HepG2 (cell line): ENCODE measurements around the gene ARHGAP4. TPM values are rescaled to one million over a fixed set of nuclear protein-coding genes. Genes with fewer than 3 reads are reported as not detected.

Source experiments
- ADNP ChIP-seq: sonication (generic); formaldehyde crosslinking; IDR thresholded peaks from 2 replicates; pipeline ENCODE4 v1.4.0; 2020; ENCODE audit warnings: missing genetic modification reagents
- AKAP8 ChIP-seq: sonication (generic); formaldehyde crosslinking; IDR thresholded peaks from 2 replicates; pipeline ENCODE4 v1.5.1; 2020; ENCODE audit warnings: mild to moderate bottlenecking, missing genetic modification reagents
- GATAD2A ChIP-seq: IDR thresholded peaks from 2 replicates; pipeline ENCODE4 v1.6.1; 2016
- IKZF5 ChIP-seq: IDR thresholded peaks from 2 replicates; pipeline ENCODE4 v1.6.1; 2018; ENCODE audit warnings: missing genetic modification reagents, mild to moderate bottlenecking, missing compliant biosample characterization
- KDM2A ChIP-seq: sonication (generic); formaldehyde crosslinking; IDR thresholded peaks from 2 replicates; pipeline ENCODE4 v1.4.0; 2020; ENCODE audit warnings: low read depth, missing genetic modification reagents, borderline replicate concordance
- KDM6A ChIP-seq: IDR thresholded peaks from 2 replicates; pipeline ENCODE4 v1.6.1; 2016; ENCODE audit warnings: low read depth
- MAX ChIP-seq: IDR thresholded peaks from 2 replicates; pipeline ENCODE4 v1.6.1; 2012; ENCODE audit warnings: inconsistent platforms
- MEIS1 ChIP-seq: sonication (generic); formaldehyde crosslinking; IDR thresholded peaks from 2 replicates; pipeline ENCODE4 v1.9.0; 2021; ENCODE audit warnings: mild to moderate bottlenecking, missing genetic modification reagents, moderate library complexity, borderline replicate concordance
- PRDM4 ChIP-seq: sonication (generic); formaldehyde crosslinking; IDR thresholded peaks from 2 replicates; pipeline ENCODE4 v1.9.0; 2021; ENCODE audit warnings: missing genetic modification reagents, borderline replicate concordance
- RORA ChIP-seq: sonication (generic); formaldehyde crosslinking; IDR thresholded peaks from 2 replicates; pipeline ENCODE4 v1.5.0; 2020; ENCODE audit warnings: mild to moderate bottlenecking, missing genetic modification reagents, moderate library complexity
- SKI ChIP-seq: fragments of 450-650 bp; IDR thresholded peaks from one replicate; pipeline ENCODE4 v1.6.1; 2018; ENCODE audit warnings: mild to moderate bottlenecking; ENCODE audit not compliant: partially characterized antibody
- SP4 ChIP-seq: sonication (generic); formaldehyde crosslinking; IDR thresholded peaks from 2 replicates; pipeline ENCODE4 v1.8.1; 2023; ENCODE audit warnings: mild to moderate bottlenecking, missing genetic modification reagents
- TARDBP ChIP-seq: sonication (generic); formaldehyde crosslinking; IDR thresholded peaks from 2 replicates; pipeline ENCODE4 v1.8.0; 2022; ENCODE audit warnings: mild to moderate bottlenecking, missing genetic modification reagents
- THAP8 ChIP-seq: sonication (generic); formaldehyde crosslinking; IDR thresholded peaks from 2 replicates; pipeline ENCODE4 v1.5.1; 2020; ENCODE audit warnings: missing genetic modification reagents, mild to moderate bottlenecking, borderline replicate concordance
- TIGD3 ChIP-seq: sonication (generic); formaldehyde crosslinking; IDR thresholded peaks from 2 replicates; pipeline ENCODE4 v1.5.1; 2020; ENCODE audit warnings: mild to moderate bottlenecking, missing genetic modification reagents, borderline replicate concordance
- ZFP37 ChIP-seq: sonication (generic); formaldehyde crosslinking; IDR thresholded peaks from 2 replicates; pipeline ENCODE4 v1.4.0; 2020; ENCODE audit warnings: missing genetic modification reagents, borderline replicate concordance
- ZNF441 ChIP-seq: sonication (generic); formaldehyde crosslinking; IDR thresholded peaks from 2 replicates; pipeline ENCODE4 v1.7.0; 2021; ENCODE audit warnings: missing genetic modification reagents, borderline replicate concordance
- ZNF841 ChIP-seq: sonication (generic); formaldehyde crosslinking; IDR thresholded peaks from 2 replicates; pipeline ENCODE4 v1.8.1; 2023; ENCODE audit warnings: missing genetic modification reagents, borderline replicate concordance
- ZNF883 ChIP-seq: sonication (generic); formaldehyde crosslinking; IDR thresholded peaks from 2 replicates; pipeline ENCODE4 v1.5.1; 2020; ENCODE audit warnings: mild to moderate bottlenecking, missing genetic modification reagents; ENCODE audit errors: not compliant biosample characterization
- ZSCAN25 ChIP-seq: sonication (generic); formaldehyde crosslinking; IDR thresholded peaks from 2 replicates; pipeline ENCODE4 v1.8.0; 2022; ENCODE audit warnings: mild to moderate bottlenecking, missing genetic modification reagents
- polyA plus RNA-seq, 8 experiments: library from polyadenylated mRNA; depleted of rRNA in 3 of 8; stranded (reverse) in 7 of 8; unstranded in 1 of 8; fragments of >200 nt; fragmentation: Illumina TruSeq in 4 of 8; extraction: Trizol in 4 of 8; gene quantifications; 2 replicates each; pipeline versions ENCODE4 v1.2.1 to v1.2.3, GENCODE V29; 2011 to 2016; ENCODE audit warnings: low read depth in 4 of 8, missing spikeins in 1 of 8, mixed read lengths in 1 of 8; ENCODE audit not compliant: insufficient read depth in 1 of 8
- total RNA-seq, 5 experiments: library from RNA; depleted of rRNA; stranded (reverse); fragments of >200 nt; fragmentation: Illumina TruSeq; extraction: Trizol; gene quantifications; 2 replicates each; pipeline ENCODE4 v1.2.3, GENCODE V29; 2016; ENCODE audit warnings: low read depth in 1 of 5

The ARHGAP4 gene
- total and polyA plus RNA-seq, 2 of the 13 experiments (the other 11 are each of a cell fraction or from before 2014, with no cell fraction given) = 0.57 to 0.64 TPM

- TF ChIP-seq KDM6A (CRISPR knock-in tag) = no peak
- TF ChIP-seq ZFP37 (CRISPR knock-in tag) = no peak
- TF ChIP-seq AKAP8 (CRISPR knock-in tag) = peak; percentile 23; the same call in 1 of the 2 replicates
- no peak for TF ChIP-seq RORA (CRISPR knock-in tag)
- 0 out of 2 replicates have a peak, but pooled peaks have one; percentile 11 for TF ChIP-seq ZNF441 (CRISPR knock-in tag)
- peak; percentile 88 for TF ChIP-seq ZSCAN25 (CRISPR knock-in tag)
- TF ChIP-seq MAX = peak; percentile 17; the same call in 1 of the 2 replicates
- 0 out of 2 replicates have a peak, but pooled peaks have one; percentile 26 for TF ChIP-seq SP4 (CRISPR knock-in tag)
- TF ChIP-seq IKZF5 (CRISPR knock-in tag) = peak; percentile 19; the same call in 1 of the 2 replicates
- TF ChIP-seq GATAD2A (CRISPR knock-in tag) = 0 out of 2 replicates have a peak, but pooled peaks have one; percentile 30
- TF ChIP-seq TARDBP (CRISPR knock-in tag) = no peak
- no peak for TF ChIP-seq THAP8 (CRISPR knock-in tag)
- TF ChIP-seq KDM2A (CRISPR knock-in tag) = peak; percentile 33; the same call in 1 of the 2 replicates
- TF ChIP-seq ZNF883 = no peak
- TF ChIP-seq MEIS1 = no peak
- no peak for TF ChIP-seq ZNF841
- TF ChIP-seq TIGD3 (CRISPR knock-in tag) = no peak
- TF ChIP-seq ADNP (CRISPR knock-in tag) = no peak
- TF ChIP-seq SKI = no peak
- TF ChIP-seq PRDM4 (CRISPR knock-in tag) = no peak
Observed at GRCh38 chrX:153926858-153927671, 1.0 kb upstream of the ARHGAP4 start (continued).
